Left colon (tissue), 2 donors: ENCODE measurements around the gene NT5DC4. TPM values are rescaled to one million over a fixed set of nuclear protein-coding genes. Genes with fewer than 3 reads are reported as not detected.

Experiments
- ATAC-seq: fragments of 200-7000 bp; cut with Tn5 transposase; one replicate; pipeline ENCODE4 v1.9.1; 2020; ENCODE audit warnings: mild to moderate bottlenecking, moderate library complexity
- DNase-seq, 2 donors: peaks; one replicate each; pipeline ENCODE4 v3.0.0-alpha.2; 2020
- intact Hi-C, 2 donors: fragments of 100-400 bp; cut with DNase I in 1 of 2; cut with micrococcal nuclease in 1 of 2; formaldehyde crosslinking; loops; one replicate each; pipeline versions ENCODE4 v1.11.2 to v1.14.0; 2022; cut with DNase I, micrococcal nuclease
- long read RNA-seq: library from polyadenylated mRNA; unstranded; transcript quantifications from one replicate; pipeline ENCODE4 v2.0.0, GENCODE V29; 2021
- total RNA-seq, 2 donors: library from RNA; stranded (reverse); fragmentation: NEBNext Ultra II Directional; extraction: Animal tissue kit (Norgen Biotek cat#: 25700); gene quantifications; one replicate each; pipeline ENCODE4 v1.2.1, GENCODE V29; 2021
- donor health status: DM: no; HTN: no; CAD: no.
- donor health status: DM: yes; HTN: yes; CAD: no.

Gene NT5DC4
- not detected for total RNA-seq
- long read RNA-seq = 0 reads

GRCh38 chr2:112720785-112721184, at the start of gene NT5DC4:
TSS of gene NT5DC4 (plus strand) at chr2:112721020. CDS start at chr2:112721080, 60 bp downstream.
- intact Hi-C loops = loop anchor here in 1 of 2 donors (10.0 kb wide), 1 partner anchor 96 kb away; no protein-coding TSS in a partner anchor
- no peak for DNase-seq

GRCh38 chr2:112671801-112672200, 49.0 kb upstream of the NT5DC4 start:
- DNase-seq = no peak
- intact Hi-C loops = no loop called here
- ATAC-seq = no peak

More at GRCh38 chr2:112720785-112721184, at the start of gene NT5DC4:
- ATAC-seq = no peak

DNA sequence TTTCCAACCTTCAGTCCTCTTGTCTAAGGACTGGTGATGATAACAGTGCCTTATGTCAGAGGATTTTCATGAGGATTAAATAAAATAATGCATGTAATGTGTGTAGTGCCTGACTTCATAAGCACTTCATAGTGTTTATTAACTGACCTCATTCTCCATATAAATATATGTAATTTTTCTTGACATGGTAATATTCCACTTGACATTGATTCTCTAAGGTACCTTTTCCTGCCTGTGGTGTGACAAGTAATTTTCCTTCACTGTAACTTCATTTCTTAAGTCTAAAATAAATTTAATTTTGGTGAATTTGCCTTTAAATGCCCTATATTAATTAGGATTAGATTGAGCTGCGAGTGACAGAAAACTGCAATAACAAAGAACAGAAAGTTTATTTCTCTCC, 47.8 kb upstream of the NT5DC4 start:
- intact Hi-C loops = no loop called here

GRCh38 chr2:112674229-112674628, 46.6 kb upstream of the NT5DC4 start:
- DNase-seq (peak; percentile 47 to 57), ATAC-seq (no peak)
- intact Hi-C loops = no loop called here

More for the DNA sequence above, 47.8 kb upstream of the NT5DC4 start:
- DNase-seq (no peak), ATAC-seq (no peak)

DNA sequence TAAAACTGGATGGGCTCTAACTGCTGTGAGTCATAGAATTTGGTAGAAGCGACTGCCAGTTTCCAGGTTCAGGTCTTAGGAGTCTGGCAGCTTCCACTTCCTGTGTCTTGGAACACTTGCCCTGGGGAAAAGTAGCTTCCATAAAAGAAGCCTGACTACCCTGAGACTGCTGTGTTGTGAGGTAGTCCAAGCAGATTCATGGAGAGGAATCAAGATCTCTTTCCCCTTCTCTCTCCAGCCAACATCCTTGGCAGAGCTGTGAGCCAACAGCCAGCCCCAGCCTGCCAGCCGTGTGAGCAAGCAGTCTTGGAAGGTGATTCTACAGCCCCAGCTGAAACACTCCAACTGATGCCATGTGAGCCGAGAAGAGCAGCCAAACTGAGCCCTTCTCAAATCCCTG, 41.3 kb upstream of the NT5DC4 start:
- no peak for ATAC-seq
- intact Hi-C loops = no loop called here
- DNase-seq = no peak

DNA sequence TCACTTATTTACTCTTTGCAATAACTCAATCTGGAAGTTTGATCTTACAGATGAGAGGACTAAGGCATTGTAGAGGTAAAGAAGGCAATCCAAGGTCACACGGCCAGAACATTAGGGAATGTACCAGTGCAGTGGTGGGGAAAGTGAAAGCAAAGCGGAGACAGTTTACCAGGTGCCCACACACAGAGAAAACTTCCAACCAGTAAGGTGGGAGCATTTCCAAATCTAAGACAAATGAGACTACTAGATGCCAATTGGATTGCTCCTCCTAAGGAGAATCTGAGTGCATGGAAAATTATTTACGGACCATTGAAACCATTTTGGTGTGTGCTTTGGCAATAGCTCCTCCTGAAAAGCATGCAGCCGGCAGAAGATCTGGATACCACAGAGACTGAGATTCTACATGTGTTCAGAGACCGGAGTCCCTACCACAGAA, 40.1 kb upstream of the NT5DC4 start:
- DNase-seq (no peak), ATAC-seq (no peak)
- intact Hi-C loops = no loop called here

GRCh38 chr2:112682101-112682500, 38.7 kb upstream of the NT5DC4 start:
- intact Hi-C loops = no loop called here

DNA sequence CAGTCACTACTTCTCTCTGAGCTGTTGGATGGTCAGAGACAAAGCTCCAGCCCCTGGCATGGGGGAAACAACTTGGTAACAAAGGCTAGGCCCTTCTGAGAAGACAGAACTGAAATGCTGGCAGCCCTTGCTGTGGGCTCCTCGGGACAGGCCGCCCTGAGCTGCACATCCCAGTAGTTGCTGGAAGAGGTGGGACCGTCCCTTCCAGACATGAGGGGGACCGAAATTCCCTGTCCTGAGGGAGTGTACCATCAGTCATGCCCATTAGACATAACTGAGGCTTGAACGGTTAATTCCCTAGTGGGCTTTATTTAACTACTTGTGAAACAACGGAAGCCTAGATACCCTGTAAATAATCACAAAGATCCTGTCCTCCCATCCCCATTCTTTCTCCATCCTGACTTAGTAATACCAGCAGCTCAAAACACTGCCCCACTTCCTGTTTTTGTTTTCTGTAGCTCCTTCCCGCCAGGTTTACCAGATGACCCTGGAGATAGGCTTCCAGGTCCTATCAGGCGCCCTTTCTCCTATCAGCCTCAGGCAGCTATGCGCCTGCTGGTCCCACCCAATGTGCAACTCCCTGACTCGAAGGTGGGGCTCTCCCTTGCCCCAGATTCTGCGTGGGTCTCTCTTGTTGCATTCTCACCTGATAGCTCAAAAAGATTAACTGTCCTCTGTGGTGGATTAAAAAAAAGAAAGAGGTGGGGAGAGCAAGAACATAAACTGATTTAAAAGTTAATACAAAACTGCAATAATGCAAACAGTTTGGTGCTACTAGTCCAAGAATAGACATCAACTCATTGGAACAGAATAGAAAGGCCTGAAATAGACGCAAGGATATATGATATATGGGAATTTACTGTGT, 37.0 kb upstream of the NT5DC4 start:
- no peak for DNase-seq
- intact Hi-C loops = no loop called here
- ATAC-seq = peak; percentile 41

More at GRCh38 chr2:112682101-112682500, 38.7 kb upstream of the NT5DC4 start:
- ATAC-seq (no peak), DNase-seq (no peak)

GRCh38 chr2:112684415-112684775, 36.4 kb upstream of the NT5DC4 start:
- no peak for DNase-seq

DNA sequence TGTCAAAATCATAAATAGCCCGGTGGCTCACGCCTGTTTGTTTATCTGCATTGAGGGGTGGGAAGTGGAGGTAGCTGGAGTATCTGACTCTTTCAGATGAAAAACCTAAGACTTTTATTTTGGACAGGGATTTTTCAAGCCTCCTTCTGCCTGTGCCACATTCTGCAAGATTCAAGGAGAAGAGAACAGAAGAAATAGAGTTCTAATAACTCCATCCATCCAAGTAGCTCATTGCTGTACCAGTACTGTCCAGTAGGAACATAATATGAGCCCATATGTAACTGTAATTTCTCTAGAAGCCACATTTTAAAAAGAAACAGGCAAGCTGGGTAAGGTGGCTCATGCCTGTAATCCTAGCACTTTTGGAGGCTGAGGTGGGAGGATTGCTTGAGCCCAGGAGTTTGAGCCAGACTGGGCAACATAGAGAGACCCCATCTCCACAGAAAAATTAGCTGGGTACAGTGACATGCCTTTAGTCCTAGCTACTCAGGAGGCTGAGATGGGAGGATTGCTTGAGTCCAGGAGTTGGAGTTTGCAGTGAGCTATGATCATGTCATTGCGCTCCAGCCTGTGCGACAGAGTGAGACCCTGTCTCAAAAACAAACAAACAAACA, 35.4 kb upstream of the NT5DC4 start:
- ATAC-seq (no peak), DNase-seq (no peak)
- intact Hi-C loops = no loop called here

More at GRCh38 chr2:112684415-112684775, 36.4 kb upstream of the NT5DC4 start:
- no peak for ATAC-seq
- intact Hi-C loops = no loop called here

GRCh38 chr2:112686348-112687217, 34.2 kb upstream of the NT5DC4 start:
- DNase-seq (no peak), ATAC-seq (no peak)
- intact Hi-C loops = no loop called here

- no peak for DNase-seq
- intact Hi-C loops = no loop called here
- ATAC-seq = no peak
Observed at GRCh38 chr2:112687522-112687921, 33.3 kb upstream of the NT5DC4 start.

GRCh38 chr2:112688086-112688880, 32.5 kb upstream of the NT5DC4 start:
- intact Hi-C loops = no loop called here
- ATAC-seq (peak; percentile 66), DNase-seq (no peak)

DNA sequence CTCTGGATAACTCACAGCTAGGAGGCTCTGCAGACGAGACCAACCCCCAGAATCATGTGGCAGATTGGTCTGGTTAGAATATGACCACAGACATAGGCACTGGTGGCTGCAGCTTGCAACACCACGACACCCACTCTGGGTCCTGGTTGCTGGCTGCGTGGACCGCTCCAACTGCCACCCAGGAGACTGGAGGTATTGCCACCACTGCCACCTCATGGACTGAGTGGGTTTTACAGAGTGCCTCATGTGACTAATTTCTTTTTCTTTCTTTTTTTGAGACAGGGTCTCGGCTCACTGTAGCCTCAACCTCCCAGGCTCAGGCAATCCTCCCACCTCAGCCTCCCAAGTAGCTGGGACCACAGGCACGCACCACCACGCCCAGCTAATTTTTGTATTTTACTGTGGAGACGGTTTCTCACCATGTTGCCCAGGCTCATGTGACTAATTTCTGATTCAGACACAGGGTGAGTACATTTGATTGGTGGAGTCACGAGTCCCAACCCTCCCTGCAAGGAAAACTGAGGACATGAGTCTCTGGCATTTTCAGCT, 29.9 kb upstream of the NT5DC4 start:
- ATAC-seq = peak; percentile 62
- DNase-seq = peak; percentile 69 to 78
- intact Hi-C loops = no loop called here

- ATAC-seq (no peak), DNase-seq (no peak)
- intact Hi-C loops = no loop called here
Observed at GRCh38 chr2:112691881-112692281, 28.9 kb upstream of the NT5DC4 start.

DNA sequence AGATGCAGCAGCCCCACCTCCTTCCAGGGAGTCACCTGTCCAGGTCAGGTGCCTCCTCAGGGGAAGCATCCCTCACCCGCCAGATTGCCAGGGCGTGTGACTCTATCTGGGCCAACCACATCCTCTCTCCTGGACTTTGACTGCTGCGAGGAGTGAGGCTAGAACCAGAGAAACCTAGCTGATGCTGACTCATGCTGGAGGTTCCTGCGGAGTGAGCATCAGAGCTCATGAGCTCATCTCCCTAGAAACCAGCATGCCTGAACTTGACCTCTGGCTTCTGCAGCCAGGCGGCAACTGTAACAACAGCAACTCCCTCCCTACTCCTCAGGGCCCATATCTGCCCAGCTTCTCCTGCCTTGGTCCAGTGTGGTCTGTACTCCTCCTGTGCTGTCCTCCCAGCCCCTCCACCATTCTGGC, 28.3 kb upstream of the NT5DC4 start:
- intact Hi-C loops = no loop called here
- peak; percentile 59 to 80 for DNase-seq
- peak; percentile 88 for ATAC-seq

- ATAC-seq = no peak
- intact Hi-C loops = no loop called here
- DNase-seq = no peak
Observed at GRCh38 chr2:112692918-112693317, 27.9 kb upstream of the NT5DC4 start.

DNA sequence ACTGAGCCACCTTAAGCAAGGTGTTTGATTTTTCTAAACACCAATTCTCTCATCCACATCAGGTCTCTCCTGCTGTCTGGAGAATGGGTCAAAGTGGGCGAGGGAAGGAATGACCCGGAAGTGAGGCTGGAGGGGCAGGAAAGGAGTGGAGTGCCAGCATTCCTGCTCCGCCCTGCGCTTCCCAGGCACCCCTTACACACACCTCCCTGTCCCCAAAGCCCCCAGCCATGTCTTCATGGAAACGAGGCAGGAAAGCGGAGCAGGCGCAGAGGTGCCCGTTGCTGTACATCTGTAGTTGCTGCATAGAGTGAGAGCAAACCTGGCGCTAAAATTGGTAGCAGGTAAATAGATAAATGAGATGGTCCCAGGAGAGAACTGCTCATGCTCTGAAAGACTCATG, 27.2 kb upstream of the NT5DC4 start:
- no peak for ATAC-seq
- intact Hi-C loops = no loop called here
- no peak for DNase-seq
